ENCODE data around the gene KRTAP12-4. TPM values are rescaled to one million over a fixed set of nuclear protein-coding genes. Genes with fewer than 3 reads are reported as not detected.

Gene KRTAP12-4
- total and polyA plus RNA-seq, 9 of the 15 experiments (the other 6 are each of a cell fraction or from before 2014, with no cell fraction given), result not detected

- TF ChIP-seq KAT2B (IDR thresholded peaks at IDR 0.05; ENCODE audit: low read depth, low read length) (no peak), PBX2 (CRISPR knock-in tag; IDR thresholded peaks at IDR 0.05; ENCODE audit: low read depth) (no peak), PBX2 (tag; conservative IDR thresholded peaks at IDR 0.05; ENCODE audit: low read depth) (no peak), JUN (IDR thresholded peaks at IDR 0.05; ENCODE audit: borderline replicate concordance, low read depth, low read length) (no peak), JUN (CRISPR knock-in tag; IDR thresholded peaks at IDR 0.05; ENCODE audit: borderline replicate concordance) (no peak), E2F6 (IDR thresholded peaks at IDR 0.05; ENCODE audit: borderline replicate concordance in 1 of 2, extremely low read depth in 1 of 2, insufficient read depth in 1 of 2, insufficient read length in 1 of 2, low read depth in 1 of 2, low read length in 1 of 2, poor library complexity in 1 of 2, severe bottlenecking in 1 of 2) (no peak), TAF9B (IDR thresholded peaks at IDR 0.05; ENCODE audit: partially characterized antibody) (no peak), PHB (CRISPR knock-in tag; IDR thresholded peaks at IDR 0.05) (no peak), GABPA (tag; conservative IDR thresholded peaks at IDR 0.05; ENCODE audit: low read depth) (no peak), KDM5B (IDR thresholded peaks at IDR 0.05; ENCODE audit: insufficient replicate concordance, low read depth, low read length) (no peak), HDGF (IDR thresholded peaks at IDR 0.05) (no peak)
- TF ChIP-seq, protein P1, sequence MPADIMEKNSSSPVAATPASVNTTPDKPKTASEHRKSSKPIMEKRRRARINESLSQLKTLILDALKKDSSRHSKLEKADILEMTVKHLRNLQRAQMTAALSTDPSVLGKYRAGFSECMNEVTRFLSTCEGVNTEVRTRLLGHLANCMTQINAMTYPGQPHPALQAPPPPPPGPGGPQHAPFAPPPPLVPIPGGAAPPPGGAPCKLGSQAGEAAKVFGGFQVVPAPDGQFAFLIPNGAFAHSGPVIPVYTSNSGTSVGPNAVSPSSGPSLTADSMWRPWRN (IDR thresholded peaks at IDR 0.05; ENCODE audit: low read depth), result no peak
Measured at GRCh38 chr21:44614961-44615391, 39.5 kb downstream of the KRTAP12-4 start (continued).
